ENCODE results near the gene ME3. TPM values are rescaled to one million over a fixed set of nuclear protein-coding genes. Genes with fewer than 3 reads are reported as not detected.

Gene ME3
- total RNA-seq, 4 donors from 2014 or later: 15.9 to 94.9 (median 51.3) TPM

DNA sequence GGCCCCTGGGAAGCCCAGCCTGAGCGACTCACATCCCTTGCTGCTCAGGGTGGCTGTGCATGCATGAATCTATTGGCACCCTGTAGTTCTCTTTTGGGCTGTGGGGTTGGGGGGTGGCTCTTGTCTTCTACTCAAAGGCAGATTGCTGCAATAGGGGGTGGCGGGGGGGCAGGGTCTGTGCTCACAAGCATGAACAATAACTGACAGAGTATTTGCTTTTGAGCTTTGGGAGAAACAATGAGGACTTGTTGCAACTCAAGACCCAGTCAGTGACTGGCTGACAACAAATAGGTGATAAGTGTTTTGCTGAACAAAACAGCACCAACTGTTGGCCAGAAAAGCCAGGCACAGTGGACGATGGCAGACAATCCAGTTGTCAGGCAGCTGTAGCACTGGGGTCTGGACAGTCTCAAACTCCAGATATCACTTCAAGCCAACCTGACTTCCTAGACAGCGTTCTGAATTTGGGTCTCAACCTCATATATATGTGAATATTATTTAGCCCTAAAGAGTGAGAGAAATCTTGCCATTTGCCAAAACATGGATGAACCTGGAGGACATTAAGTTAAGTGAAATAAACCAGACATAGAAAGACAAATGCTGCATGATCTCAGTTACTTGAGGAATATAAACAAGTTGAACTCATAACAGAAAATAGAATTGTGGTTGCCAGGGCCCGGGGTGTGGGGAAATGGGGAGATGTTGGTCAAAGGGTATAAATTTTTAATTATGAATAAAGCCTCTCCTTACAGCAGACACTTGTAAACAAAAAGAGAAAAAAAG lies 61.7 kb downstream of the ME3 start:
- no peaks in the 10 kb centered on the region for H3K4me1 ChIP-seq
- no peak overlapping the region for H3K27ac ChIP-seq
- TF ChIP-seq POLR2A (IDR thresholded peaks at IDR 0.05): no peak
- TF ChIP-seq, protein P1, sequence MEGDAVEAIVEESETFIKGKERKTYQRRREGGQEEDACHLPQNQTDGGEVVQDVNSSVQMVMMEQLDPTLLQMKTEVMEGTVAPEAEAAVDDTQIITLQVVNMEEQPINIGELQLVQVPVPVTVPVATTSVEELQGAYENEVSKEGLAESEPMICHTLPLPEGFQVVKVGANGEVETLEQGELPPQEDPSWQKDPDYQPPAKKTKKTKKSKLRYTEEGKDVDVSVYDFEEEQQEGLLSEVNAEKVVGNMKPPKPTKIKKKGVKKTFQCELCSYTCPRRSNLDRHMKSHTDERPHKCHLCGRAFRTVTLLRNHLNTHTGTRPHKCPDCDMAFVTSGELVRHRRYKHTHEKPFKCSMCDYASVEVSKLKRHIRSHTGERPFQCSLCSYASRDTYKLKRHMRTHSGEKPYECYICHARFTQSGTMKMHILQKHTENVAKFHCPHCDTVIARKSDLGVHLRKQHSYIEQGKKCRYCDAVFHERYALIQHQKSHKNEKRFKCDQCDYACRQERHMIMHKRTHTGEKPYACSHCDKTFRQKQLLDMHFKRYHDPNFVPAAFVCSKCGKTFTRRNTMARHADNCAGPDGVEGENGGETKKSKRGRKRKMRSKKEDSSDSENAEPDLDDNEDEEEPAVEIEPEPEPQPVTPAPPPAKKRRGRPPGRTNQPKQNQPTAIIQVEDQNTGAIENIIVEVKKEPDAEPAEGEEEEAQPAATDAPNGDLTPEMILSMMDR (IDR thresholded peaks at IDR 0.05): no peak
- DNase-seq: no peak
- H3K36me3 ChIP-seq: no peaks in the 10 kb centered on the region
- H3K4me3 ChIP-seq: no peak overlapping the region
- H3K27me3 ChIP-seq: no peaks in the 10 kb centered on the region
- H3K9me3 ChIP-seq: no peaks in the 10 kb centered on the region

DNA sequence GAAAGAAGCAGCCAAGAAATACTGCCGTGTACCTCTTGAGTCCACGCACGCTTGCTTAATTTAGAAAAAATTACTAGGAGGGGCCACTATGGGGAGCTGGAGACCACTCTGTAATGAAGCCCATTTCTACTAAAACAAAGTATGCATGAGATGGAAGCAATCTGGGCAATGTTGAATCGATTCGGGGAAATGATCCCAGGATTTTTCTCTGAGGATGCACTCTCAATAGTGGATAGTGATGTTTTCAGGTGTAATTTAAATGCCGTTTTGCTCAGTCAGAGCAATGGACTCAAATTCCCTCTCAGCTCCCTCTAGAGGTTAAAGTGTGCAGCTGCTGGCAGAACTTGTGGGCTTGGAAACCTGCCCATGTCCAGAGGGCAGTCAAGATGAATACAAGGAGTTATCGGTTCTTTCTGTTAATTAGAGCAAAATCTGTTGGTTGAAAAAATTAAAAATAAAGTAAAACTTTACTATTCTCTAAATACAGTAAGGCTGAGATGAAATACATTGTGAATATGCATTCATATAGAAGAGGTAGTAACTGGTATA lies 64.1 kb downstream of the ME3 start:
- Histone ChIP-seq H3K27ac (no peak overlapping the region), H3K36me3 (no peaks in the 10 kb centered on the region), H3K4me1 (no peaks in the 10 kb centered on the region), H3K4me3 (no peak overlapping the region), H3K9me3 (no peaks in the 10 kb centered on the region), H3K27me3 (no peaks in the 10 kb centered on the region)
- peak in 2 of 3 donors; percentile 68 to 71 for DNase-seq
- TF ChIP-seq, protein P1 (IDR thresholded peaks at IDR 0.05): peak in 5 of 6 experiments; percentile 21 to 92 (median 89)
- TF ChIP-seq POLR2A (IDR thresholded peaks at IDR 0.05): no peak

DNA sequence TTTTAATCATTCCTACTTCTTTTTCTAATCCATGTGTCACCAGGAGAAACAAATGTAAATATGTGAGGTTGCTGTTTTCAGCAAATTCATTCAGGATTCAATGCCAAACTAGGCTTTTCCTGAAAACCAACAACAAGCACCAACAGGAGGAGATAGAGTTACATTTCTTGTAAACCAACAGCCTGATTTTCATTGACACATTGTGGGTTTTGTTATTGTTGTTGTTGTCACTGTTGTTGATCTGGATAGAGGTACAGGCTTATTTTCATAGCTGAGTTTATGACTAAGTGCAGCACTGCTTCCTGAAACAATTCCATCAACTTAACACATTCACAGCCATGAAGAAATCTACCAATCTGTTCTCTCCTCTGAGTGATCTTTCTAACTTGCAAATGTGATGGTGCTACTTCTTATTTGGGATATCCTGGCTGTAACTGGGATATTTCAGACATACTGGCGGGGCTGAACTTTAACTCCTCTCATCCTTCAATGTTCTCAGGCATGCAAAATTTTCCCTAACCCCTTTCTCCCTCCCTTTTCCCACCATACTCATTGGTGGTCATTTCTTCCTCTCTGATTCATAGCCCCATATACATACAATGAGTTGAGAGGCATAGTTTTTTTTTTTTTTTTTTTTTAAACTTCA lies 65.5 kb downstream of the ME3 start:
- no peak for TF ChIP-seq POLR2A (IDR thresholded peaks at IDR 0.05)
- TF ChIP-seq, protein P1 (IDR thresholded peaks at IDR 0.05): no peak
- H3K9me3 ChIP-seq: no peaks in the 10 kb centered on the region

DNA sequence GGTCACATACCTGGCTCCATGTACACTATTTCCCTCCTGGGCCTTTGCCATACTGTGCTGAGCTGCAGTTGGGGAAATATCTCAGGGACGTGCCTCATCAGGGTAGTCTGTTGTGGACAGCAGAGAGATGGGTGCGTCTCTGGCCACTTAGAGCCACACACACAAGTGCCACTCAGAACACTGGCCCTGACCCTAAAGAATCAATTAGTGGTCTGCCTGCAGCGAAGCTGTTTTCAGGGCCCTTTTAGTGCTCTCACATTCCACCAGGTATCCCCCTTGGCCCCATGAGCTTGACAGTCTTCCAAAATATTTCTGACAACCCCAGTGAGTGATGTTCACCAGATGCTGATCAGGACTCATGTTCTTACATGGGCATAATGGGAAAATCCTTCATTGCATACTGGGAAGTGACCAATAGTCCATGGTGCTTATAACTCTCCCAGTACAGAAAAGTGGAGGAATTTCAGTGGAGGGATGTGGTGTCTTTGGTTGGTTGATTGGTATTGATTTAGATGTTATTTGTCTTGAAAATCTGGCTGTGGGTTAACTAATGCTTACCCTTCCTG lies 66.1 kb downstream of the ME3 start:
- no peak for DNase-seq
- Histone ChIP-seq H3K4me3 (no peak overlapping the region), H3K4me1 (no peaks in the 10 kb centered on the region), H3K27ac (peak overlapping the region in 1 of 4 donors; percentile 30), H3K9me3 (no peaks in the 10 kb centered on the region), H3K27me3 (no peaks in the 10 kb centered on the region), H3K36me3 (no peaks in the 10 kb centered on the region)
- TF ChIP-seq POLR2A (IDR thresholded peaks at IDR 0.05): no peak

More for the DNA sequence above, 65.5 kb downstream of the ME3 start:
- Histone ChIP-seq H3K36me3 (no peaks in the 10 kb centered on the region), H3K27ac (peak overlapping the region in 1 of 4 donors; percentile 30), H3K4me3 (no peak overlapping the region), H3K27me3 (no peaks in the 10 kb centered on the region), H3K4me1 (no peaks in the 10 kb centered on the region)
- DNase-seq: no peak

DNA sequence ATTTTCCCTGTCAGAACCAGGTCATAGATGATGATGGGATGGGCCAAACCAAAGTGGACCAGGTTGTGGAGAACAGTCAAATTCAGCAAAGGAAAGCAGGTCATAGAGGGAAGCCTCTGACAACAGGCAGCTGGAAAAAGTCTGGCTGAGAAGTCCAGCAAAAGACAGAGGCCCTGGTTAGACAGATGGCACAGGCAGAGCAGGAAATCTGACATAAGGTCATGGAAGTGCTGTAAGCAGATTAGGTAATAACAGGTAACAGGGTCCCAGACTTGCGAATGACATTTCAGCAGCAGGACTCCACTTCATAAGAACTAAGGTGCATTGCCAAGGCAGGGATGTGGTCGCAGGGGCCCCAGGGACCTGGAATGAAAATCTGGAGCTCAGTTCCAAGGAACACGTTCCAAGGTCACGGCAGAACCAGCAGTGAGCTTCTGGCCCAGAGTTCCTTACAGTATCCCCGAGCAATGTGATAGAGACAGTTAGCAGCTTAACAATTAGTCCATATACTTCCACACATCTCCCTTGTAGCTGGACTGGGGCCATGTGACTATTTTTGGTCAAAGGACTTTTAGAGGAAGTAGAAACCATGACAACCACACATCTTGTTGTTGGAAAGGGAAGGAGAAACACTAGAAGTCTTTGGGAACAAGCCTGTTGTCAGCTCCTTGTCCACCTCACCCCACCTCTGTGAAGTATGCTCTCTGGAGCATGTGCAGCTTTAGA lies 75.4 kb downstream of the ME3 start:
- Histone ChIP-seq H3K36me3 (no peaks in the 10 kb centered on the region), H3K27me3 (no peaks in the 10 kb centered on the region), H3K27ac (no peak overlapping the region), H3K4me1 (peaks cover 0 to 11% (median 0%) of the 10 kb centered on the region in 4 donors), H3K9me3 (no peaks in the 10 kb centered on the region), H3K4me3 (no peak overlapping the region)
- no peak for DNase-seq
- no peak for TF ChIP-seq POLR2A (IDR thresholded peaks at IDR 0.05)
- TF ChIP-seq, protein P1 (IDR thresholded peaks at IDR 0.05): no peak

Measured in Peyer's patch (tissue), 4 donors.